ENCODE results near the gene LCN6. TPM values are rescaled to one million over a fixed set of nuclear protein-coding genes. Genes with fewer than 3 reads are reported as not detected.
A peak's percentile ranks its signal among the peaks of the same experiment; 100 is the strongest.

LCN6 gene
- total and polyA plus RNA-seq, 2 donors (not counting 1 experiment from before 2014, with no cell fraction given), result 0.18 TPM; not detected in 1

- intact Hi-C loops (cut with micrococcal nuclease), result loop anchor here (10.0 kb wide), 1 partner anchor 661 kb away; the partner anchor contains the start of gene NSMF
- H3K4me2 ChIP-seq (replicated peaks; ENCODE audit: low read depth, low read length, poor library complexity, severe bottlenecking), result no peak overlapping the region
- no peak for TF ChIP-seq EZH2 (IDR thresholded peaks at IDR 0.05; ENCODE audit: borderline replicate concordance, insufficient read depth, low read depth, low read length, poor library complexity, severe bottlenecking)
- TF ChIP-seq, protein P1, sequence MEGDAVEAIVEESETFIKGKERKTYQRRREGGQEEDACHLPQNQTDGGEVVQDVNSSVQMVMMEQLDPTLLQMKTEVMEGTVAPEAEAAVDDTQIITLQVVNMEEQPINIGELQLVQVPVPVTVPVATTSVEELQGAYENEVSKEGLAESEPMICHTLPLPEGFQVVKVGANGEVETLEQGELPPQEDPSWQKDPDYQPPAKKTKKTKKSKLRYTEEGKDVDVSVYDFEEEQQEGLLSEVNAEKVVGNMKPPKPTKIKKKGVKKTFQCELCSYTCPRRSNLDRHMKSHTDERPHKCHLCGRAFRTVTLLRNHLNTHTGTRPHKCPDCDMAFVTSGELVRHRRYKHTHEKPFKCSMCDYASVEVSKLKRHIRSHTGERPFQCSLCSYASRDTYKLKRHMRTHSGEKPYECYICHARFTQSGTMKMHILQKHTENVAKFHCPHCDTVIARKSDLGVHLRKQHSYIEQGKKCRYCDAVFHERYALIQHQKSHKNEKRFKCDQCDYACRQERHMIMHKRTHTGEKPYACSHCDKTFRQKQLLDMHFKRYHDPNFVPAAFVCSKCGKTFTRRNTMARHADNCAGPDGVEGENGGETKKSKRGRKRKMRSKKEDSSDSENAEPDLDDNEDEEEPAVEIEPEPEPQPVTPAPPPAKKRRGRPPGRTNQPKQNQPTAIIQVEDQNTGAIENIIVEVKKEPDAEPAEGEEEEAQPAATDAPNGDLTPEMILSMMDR (IDR thresholded peaks at IDR 0.05), result no peak
- peaks cover 0 to 4% of the 10 kb centered on the region in 2 experiments for H3K36me3 ChIP-seq (replicated peaks in 1 of 2; ENCODE audit: control extremely low read depth in 1 of 2, control insufficient read depth in 1 of 2, extremely low read depth in 1 of 2, insufficient read depth in 2 of 2, low read length in 1 of 2)
- no peak overlapping the region for H2AFZ ChIP-seq (ENCODE audit: insufficient read depth, low read depth, low read length, poor library complexity, severe bottlenecking)
- peak overlapping the region; percentile 30 for H3K4me3 Mint-ChIP-seq
- DNase-seq, result peak; percentile 32
- H3K27me3 Mint-ChIP-seq, result peaks cover 6% of the 10 kb centered on the region
- no peaks in the 10 kb centered on the region for H3K9me3 Mint-ChIP-seq (ENCODE audit: insufficient read depth)
- H3K9me3 ChIP-seq (ENCODE audit: control extremely low read depth in 1 of 3, control insufficient read depth in 2 of 3, insufficient read depth in 1 of 3, low read length in 2 of 3), result no peaks in the 10 kb centered on the region
- H4K20me1 ChIP-seq (ENCODE audit: control insufficient read depth, insufficient read depth, low read length, poor library complexity, severe bottlenecking), result peaks cover 12% of the 10 kb centered on the region
- no peak overlapping the region for H3K4me3 ChIP-seq (ENCODE audit: control extremely low read depth in 1 of 5, extremely low read depth in 1 of 5, insufficient read depth in 1 of 5, low read depth in 2 of 5, low read length in 4 of 5)
- no peak overlapping the region for H3K27ac Mint-ChIP-seq
- POLR2A ChIA-PET, result no interaction called here
- H3K4me1 Mint-ChIP-seq, result peaks cover 19% of the 10 kb centered on the region
- peaks cover 15 to 21% of the 10 kb centered on the region in 2 donors for H3K4me1 ChIP-seq (ENCODE audit: control insufficient read depth in 2 of 2, insufficient read depth in 2 of 2, low read length in 2 of 2)
- H3K79me2 ChIP-seq (ENCODE audit: control insufficient read depth, insufficient read depth, low read length), result peaks cover 4% of the 10 kb centered on the region
- 91% methylated on average over 13 of the region's 17 CpGs for WGBS (ENCODE audit: insufficient coverage)
- no peak overlapping the region for H3K9ac ChIP-seq (ENCODE audit: low read length)
- H3K27ac ChIP-seq (ENCODE audit: low read length in 2 of 2), result no peak overlapping the region
- peaks cover 0 to 5% (median 3%) of the 10 kb centered on the region in 4 experiments for H3K27me3 ChIP-seq (replicated peaks in 1 of 4; ENCODE audit: control extremely low read depth in 1 of 4, control insufficient read depth in 3 of 4, insufficient read depth in 4 of 4, low read length in 3 of 4)
- CTCF ChIA-PET, result interaction anchor here (0.7 to 10.5 kb wide), 9 partner anchors 10 to 254 kb away, joined by 3 to 106 read pairs (median 4); partner anchors contain the start of genes AJM1 and RABL6
- no peak for ATAC-seq (ENCODE audit: low read depth)
Observed at GRCh38 chr9:136793086-136793946, 45.0 kb upstream of the LCN6 start.
